Endothelial cell (in vitro differentiated cells): ENCODE results near the gene CYGB. TPM values are rescaled to one million over a fixed set of nuclear protein-coding genes. Genes with fewer than 3 reads are reported as not detected.

Experiments
- DNase-seq: peaks from one replicate; pipeline ENCODE4 v3.0.0; 2021; ENCODE audit warnings: low spot score
- H3K27ac Mint-ChIP-seq: one replicate; pipeline ENCODE4 v1.8.0; 2021; ENCODE audit warnings: mixed read lengths, inconsistent platforms; ENCODE audit not compliant: unreplicated experiment
- H3K27me3 Mint-ChIP-seq: one replicate; pipeline ENCODE4 v1.8.0; 2021; ENCODE audit warnings: mild to moderate bottlenecking, moderate library complexity, mixed read lengths, inconsistent platforms; ENCODE audit not compliant: unreplicated experiment
- H3K36me3 Mint-ChIP-seq: one replicate; pipeline ENCODE4 v1.8.0; 2021; ENCODE audit warnings: mild to moderate bottlenecking, low read depth, mixed read lengths, inconsistent platforms; ENCODE audit not compliant: unreplicated experiment
- H3K4me1 Mint-ChIP-seq: one replicate; pipeline ENCODE4 v1.8.0; 2021; ENCODE audit warnings: mild to moderate bottlenecking, mixed read lengths, inconsistent platforms; ENCODE audit not compliant: unreplicated experiment
- H3K4me3 Mint-ChIP-seq: one replicate; pipeline ENCODE4 v1.8.0; 2021; ENCODE audit warnings: mild to moderate bottlenecking, mixed read lengths, inconsistent platforms; ENCODE audit not compliant: unreplicated experiment
- H3K9me3 Mint-ChIP-seq: one replicate; pipeline ENCODE4 v1.8.0; 2021; ENCODE audit warnings: mixed read lengths, inconsistent platforms; ENCODE audit not compliant: unreplicated experiment
- total RNA-seq: library from RNA; stranded (reverse); fragmentation: NEBNext Ultra II Directional; extraction: Animal tissue kit (Norgen Biotek cat#: 25700); gene quantifications from one replicate; pipeline ENCODE4 v1.2.1, GENCODE V29; 2021; ENCODE audit not compliant: unreplicated experiment
- TF ChIP-seq, protein P1 (sequence below): fragments of 200-600 bp; sonication (generic); IDR thresholded peaks from one replicate; pipeline ENCODE4 v1.5.0; 2021; ENCODE audit warnings: antibody characterized with exemption; ENCODE audit not compliant: unreplicated experiment

The CYGB gene
- total RNA-seq, 1 donor from 2014 or later = 0.51 TPM

GRCh38 chr17:76584427-76585032, 47.0 kb upstream of the CYGB start:
- Mint-ChIP-seq H3K27me3 (peaks cover 28% of the 10 kb centered on the region), H3K27ac (no peak overlapping the region), H3K4me1 (no peaks in the 10 kb centered on the region), H3K4me3 (peak overlapping the region; percentile 25), H3K9me3 (no peaks in the 10 kb centered on the region), H3K36me3 (peaks cover 11% of the 10 kb centered on the region)
- TF ChIP-seq, protein P1, sequence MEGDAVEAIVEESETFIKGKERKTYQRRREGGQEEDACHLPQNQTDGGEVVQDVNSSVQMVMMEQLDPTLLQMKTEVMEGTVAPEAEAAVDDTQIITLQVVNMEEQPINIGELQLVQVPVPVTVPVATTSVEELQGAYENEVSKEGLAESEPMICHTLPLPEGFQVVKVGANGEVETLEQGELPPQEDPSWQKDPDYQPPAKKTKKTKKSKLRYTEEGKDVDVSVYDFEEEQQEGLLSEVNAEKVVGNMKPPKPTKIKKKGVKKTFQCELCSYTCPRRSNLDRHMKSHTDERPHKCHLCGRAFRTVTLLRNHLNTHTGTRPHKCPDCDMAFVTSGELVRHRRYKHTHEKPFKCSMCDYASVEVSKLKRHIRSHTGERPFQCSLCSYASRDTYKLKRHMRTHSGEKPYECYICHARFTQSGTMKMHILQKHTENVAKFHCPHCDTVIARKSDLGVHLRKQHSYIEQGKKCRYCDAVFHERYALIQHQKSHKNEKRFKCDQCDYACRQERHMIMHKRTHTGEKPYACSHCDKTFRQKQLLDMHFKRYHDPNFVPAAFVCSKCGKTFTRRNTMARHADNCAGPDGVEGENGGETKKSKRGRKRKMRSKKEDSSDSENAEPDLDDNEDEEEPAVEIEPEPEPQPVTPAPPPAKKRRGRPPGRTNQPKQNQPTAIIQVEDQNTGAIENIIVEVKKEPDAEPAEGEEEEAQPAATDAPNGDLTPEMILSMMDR = no peak
- no peak for DNase-seq

GRCh38 chr17:76582660-76583059, 45.2 kb upstream of the CYGB start:
- Mint-ChIP-seq H3K27me3 (peaks cover 22% of the 10 kb centered on the region), H3K36me3 (peaks cover 5% of the 10 kb centered on the region), H3K27ac (no peak overlapping the region), H3K9me3 (no peaks in the 10 kb centered on the region), H3K4me1 (no peaks in the 10 kb centered on the region), H3K4me3 (no peak overlapping the region)
- TF ChIP-seq, protein P1 = no peak
- DNase-seq = no peak

GRCh38 chr17:76581515-76581914, 44.0 kb upstream of the CYGB start:
- Mint-ChIP-seq H3K9me3 (no peaks in the 10 kb centered on the region), H3K4me1 (no peaks in the 10 kb centered on the region), H3K36me3 (no peaks in the 10 kb centered on the region), H3K4me3 (no peak overlapping the region), H3K27ac (no peak overlapping the region), H3K27me3 (peaks cover 13% of the 10 kb centered on the region)
- TF ChIP-seq, protein P1 = no peak
- no peak for DNase-seq

- peaks cover 11% of the 10 kb centered on the region for H3K27me3 Mint-ChIP-seq
- H3K4me3 Mint-ChIP-seq = no peak overlapping the region
- no peaks in the 10 kb centered on the region for H3K4me1 Mint-ChIP-seq
- H3K36me3 Mint-ChIP-seq = peaks cover 4% of the 10 kb centered on the region
- H3K9me3 Mint-ChIP-seq = no peaks in the 10 kb centered on the region
- H3K27ac Mint-ChIP-seq = no peak overlapping the region
- TF ChIP-seq, protein P1 = no peak
- no peak for DNase-seq
Measured at GRCh38 chr17:76579281-76579680, 41.8 kb upstream of the CYGB start.

- H3K36me3 Mint-ChIP-seq = peaks cover 4% of the 10 kb centered on the region
- H3K9me3 Mint-ChIP-seq = no peaks in the 10 kb centered on the region
- no peak for DNase-seq
- no peaks in the 10 kb centered on the region for H3K4me1 Mint-ChIP-seq
- H3K4me3 Mint-ChIP-seq = no peak overlapping the region
- H3K27me3 Mint-ChIP-seq = peaks cover 6% of the 10 kb centered on the region
- TF ChIP-seq, protein P1 = no peak
- H3K27ac Mint-ChIP-seq = no peak overlapping the region
Measured at GRCh38 chr17:76578376-76578775, 40.9 kb upstream of the CYGB start.
